ENCODE results near the gene IL17RC.
"Not testable (repeated sequence)": the region's sequence is repeated elsewhere in the genome, so short reads cannot be mapped to it uniquely, and the experiment has no call there.

Gene IL17RC

GRCh38 chr3:9896755-9897407 lies 20.0 kb upstream of the IL17RC start:
- DNase-seq, result not testable (repeated sequence)

GRCh38 chr3:9897408-9898372 lies 19.2 kb upstream of the IL17RC start:
- DNase-seq, result no peak

GRCh38 chr3:9898467-9899241 lies 18.2 kb upstream of the IL17RC start:
- DNase-seq, result no peak

GRCh38 chr3:9899289-9899791 lies 17.6 kb upstream of the IL17RC start:
- no peak for DNase-seq

GRCh38 chr3:9900965-9901415 lies 15.9 kb upstream of the IL17RC start:
- not testable (repeated sequence) for DNase-seq

GRCh38 chr3:9901967-9902366 lies 14.9 kb upstream of the IL17RC start:
- no peak for DNase-seq

- no peak for DNase-seq
Measured at GRCh38 chr3:9902372-9903237, 14.3 kb upstream of the IL17RC start, which contains the start of gene IL17RE. Gene IL17RE, plus strand, starts transcription at chr3:9902848. Its CDS starts 85 bp downstream, at chr3:9902933.

- DNase-seq, result no peak
Measured at GRCh38 chr3:9903238-9903624, 13.7 kb upstream of the IL17RC start.

- no peak for DNase-seq
Measured at GRCh38 chr3:9903904-9904303, 13.0 kb upstream of the IL17RC start.

- no peak for DNase-seq
Measured at GRCh38 chr3:9906480-9906879, 10.4 kb upstream of the IL17RC start.

GRCh38 chr3:9908286-9908685 lies 8.6 kb upstream of the IL17RC start:
- DNase-seq, result no peak

GRCh38 chr3:9909221-9910013 lies 7.5 kb upstream of the IL17RC start:
- DNase-seq, result no peak

GRCh38 chr3:9911863-9912262 lies 5.0 kb upstream of the IL17RC start:
- no peak for DNase-seq

- DNase-seq, result no peak
Measured at GRCh38 chr3:9912294-9912935, 4.5 kb upstream of the IL17RC start.

GRCh38 chr3:9913601-9914000 lies 3.3 kb upstream of the IL17RC start:
- DNase-seq, result no peak

GRCh38 chr3:9914011-9914410 lies 2.9 kb upstream of the IL17RC start:
- no peak for DNase-seq

- DNase-seq, result no peak
Measured at GRCh38 chr3:9914559-9915253, 2.2 kb upstream of the IL17RC start.

- no peak for DNase-seq
Measured at GRCh38 chr3:9915254-9916141, 1.4 kb upstream of the IL17RC start.

- DNase-seq, result no peak
Measured at GRCh38 chr3:9916346-9916733, 558 bp upstream of the IL17RC start.
